Suprapubic skin (tissue), 3 donors: ENCODE results near the gene FNDC1.

Experiments
- POLR2A ChIP-seq, 2 donors: fragments of 450-650 bp; IDR thresholded peaks; one replicate each; pipeline ENCODE4 v1.6.1; 2017; ENCODE audit warnings: antibody characterized with exemption in 2 of 2, mild to moderate bottlenecking in 2 of 2, moderate library complexity in 2 of 2
- TF ChIP-seq, protein P1 (sequence below), 2 donors: fragments of 200-600 bp in 1 of 2; fragments of 450-650 bp in 1 of 2; sonication (generic) in 1 of 2; IDR thresholded peaks; one replicate each; pipeline ENCODE4 v1.5.1; 2016 to 2019; ENCODE audit warnings: antibody characterized with exemption in 2 of 2, mild to moderate bottlenecking in 1 of 2, moderate library complexity in 1 of 2

DNA sequence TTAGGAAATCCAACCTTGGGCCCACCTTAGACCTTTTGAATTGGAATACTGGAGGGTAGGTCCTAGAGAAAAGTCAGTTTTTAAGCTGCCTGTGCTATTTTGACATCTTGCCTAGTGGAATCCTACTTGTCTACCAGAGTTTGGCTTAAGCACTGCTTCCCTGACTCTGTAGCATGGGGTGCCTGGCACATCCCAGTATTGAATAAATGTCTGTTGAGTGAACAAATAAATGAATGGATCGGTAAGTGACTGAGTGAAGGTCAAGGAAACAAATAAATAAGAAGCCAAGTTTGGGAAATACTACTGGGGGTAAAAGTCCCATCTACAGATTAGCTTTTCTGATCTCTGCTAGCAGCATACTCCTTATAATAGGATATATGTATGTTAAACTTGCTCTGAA, 140.5 kb downstream of the FNDC1 start:
- no peak for TF ChIP-seq POLR2A (IDR thresholded peaks at IDR 0.05)
- TF ChIP-seq, protein P1, sequence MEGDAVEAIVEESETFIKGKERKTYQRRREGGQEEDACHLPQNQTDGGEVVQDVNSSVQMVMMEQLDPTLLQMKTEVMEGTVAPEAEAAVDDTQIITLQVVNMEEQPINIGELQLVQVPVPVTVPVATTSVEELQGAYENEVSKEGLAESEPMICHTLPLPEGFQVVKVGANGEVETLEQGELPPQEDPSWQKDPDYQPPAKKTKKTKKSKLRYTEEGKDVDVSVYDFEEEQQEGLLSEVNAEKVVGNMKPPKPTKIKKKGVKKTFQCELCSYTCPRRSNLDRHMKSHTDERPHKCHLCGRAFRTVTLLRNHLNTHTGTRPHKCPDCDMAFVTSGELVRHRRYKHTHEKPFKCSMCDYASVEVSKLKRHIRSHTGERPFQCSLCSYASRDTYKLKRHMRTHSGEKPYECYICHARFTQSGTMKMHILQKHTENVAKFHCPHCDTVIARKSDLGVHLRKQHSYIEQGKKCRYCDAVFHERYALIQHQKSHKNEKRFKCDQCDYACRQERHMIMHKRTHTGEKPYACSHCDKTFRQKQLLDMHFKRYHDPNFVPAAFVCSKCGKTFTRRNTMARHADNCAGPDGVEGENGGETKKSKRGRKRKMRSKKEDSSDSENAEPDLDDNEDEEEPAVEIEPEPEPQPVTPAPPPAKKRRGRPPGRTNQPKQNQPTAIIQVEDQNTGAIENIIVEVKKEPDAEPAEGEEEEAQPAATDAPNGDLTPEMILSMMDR (IDR thresholded peaks at IDR 0.05) = no peak
